Measurements from ENCODE around the gene UNC45B.

The UNC45B gene

GRCh38 chr17:35160354-35161201 is 13.0 kb downstream of the UNC45B start:
- Histone ChIP-seq H3K27me3 (ENCODE audit: control insufficient read depth in 1 of 2, insufficient read depth in 2 of 2, low read length in 2 of 2) (peaks cover 0 to 3% of the 10 kb centered on the region in 2 donors), H3K27ac (ENCODE audit: low read length) (no peak overlapping the region), H3K9me3 (ENCODE audit: control insufficient read depth in 2 of 2, low read length in 2 of 2) (no peaks in the 10 kb centered on the region), H3K9ac (ENCODE audit: low read length in 2 of 2) (no peak overlapping the region), H3K4me3 (ENCODE audit: low read length in 2 of 2) (no peak overlapping the region), H3K36me3 (ENCODE audit: control insufficient read depth in 2 of 2, insufficient read depth in 2 of 2, low read length in 2 of 2) (no peaks in the 10 kb centered on the region), H3K4me1 (ENCODE audit: control insufficient read depth, insufficient read depth, low read length) (no peaks in the 10 kb centered on the region)

DNA sequence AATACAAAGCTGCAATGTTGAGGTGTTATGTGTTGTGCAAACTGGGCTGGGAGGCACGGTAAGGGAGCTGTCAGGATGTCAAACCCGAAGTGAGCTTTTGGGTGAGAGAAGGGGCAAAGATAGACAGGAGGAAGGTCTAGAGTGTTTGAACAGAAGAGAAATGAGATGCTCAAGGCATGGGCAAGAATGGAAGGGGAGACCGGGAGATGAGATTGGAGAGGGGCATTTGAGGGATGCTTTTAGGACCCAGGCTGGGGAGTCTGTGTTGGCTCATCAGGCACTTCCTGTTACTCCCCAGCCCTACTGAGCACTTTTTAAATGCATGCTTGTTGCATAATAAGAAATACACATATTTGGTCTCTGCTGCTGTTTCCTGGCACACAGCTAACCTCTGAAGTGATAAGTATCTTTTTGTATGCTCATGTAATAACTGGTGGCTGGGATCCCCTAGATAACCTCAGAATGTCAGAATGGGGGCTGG is 13.7 kb downstream of the UNC45B start:
- no peaks in the 10 kb centered on the region for H3K9me3 ChIP-seq (ENCODE audit: control insufficient read depth in 2 of 2, low read length in 2 of 2)
- H3K4me1 ChIP-seq (ENCODE audit: control insufficient read depth, insufficient read depth, low read length) = no peaks in the 10 kb centered on the region
- H3K27me3 ChIP-seq (ENCODE audit: control insufficient read depth in 1 of 2, insufficient read depth in 2 of 2, low read length in 2 of 2) = peaks cover 0 to 3% of the 10 kb centered on the region in 2 donors
- H3K36me3 ChIP-seq (ENCODE audit: control insufficient read depth in 2 of 2, insufficient read depth in 2 of 2, low read length in 2 of 2) = no peaks in the 10 kb centered on the region
- no peak overlapping the region for H3K4me3 ChIP-seq (ENCODE audit: low read length in 2 of 2)
- H3K27ac ChIP-seq (ENCODE audit: low read length) = no peak overlapping the region
- H3K9ac ChIP-seq (ENCODE audit: low read length in 2 of 2) = no peak overlapping the region

- Histone ChIP-seq H3K9me3 (ENCODE audit: control insufficient read depth in 2 of 2, low read length in 2 of 2) (no peaks in the 10 kb centered on the region), H3K4me1 (ENCODE audit: control insufficient read depth, insufficient read depth, low read length) (no peaks in the 10 kb centered on the region), H3K36me3 (ENCODE audit: control insufficient read depth in 2 of 2, insufficient read depth in 2 of 2, low read length in 2 of 2) (no peaks in the 10 kb centered on the region), H3K27ac (ENCODE audit: low read length) (no peak overlapping the region), H3K4me3 (ENCODE audit: low read length in 2 of 2) (no peak overlapping the region), H3K9ac (ENCODE audit: low read length in 2 of 2) (no peak overlapping the region), H3K27me3 (ENCODE audit: control insufficient read depth in 1 of 2, insufficient read depth in 2 of 2, low read length in 2 of 2) (peaks cover 0 to 3% of the 10 kb centered on the region in 2 donors)
These were observed 15.1 kb downstream of the UNC45B start for GRCh38 chr17:35162755-35163154.

GRCh38 chr17:35163886-35164285 is 16.3 kb downstream of the UNC45B start:
- no peak overlapping the region for H3K4me3 ChIP-seq (ENCODE audit: low read length in 2 of 2)
- no peaks in the 10 kb centered on the region for H3K4me1 ChIP-seq (ENCODE audit: control insufficient read depth, insufficient read depth, low read length)
- H3K27ac ChIP-seq (ENCODE audit: low read length) = no peak overlapping the region
- peaks cover 0 to 3% of the 10 kb centered on the region in 2 donors for H3K27me3 ChIP-seq (ENCODE audit: control insufficient read depth in 1 of 2, insufficient read depth in 2 of 2, low read length in 2 of 2)
- no peaks in the 10 kb centered on the region for H3K36me3 ChIP-seq (ENCODE audit: control insufficient read depth in 2 of 2, insufficient read depth in 2 of 2, low read length in 2 of 2)
- no peak overlapping the region for H3K9ac ChIP-seq (ENCODE audit: low read length in 2 of 2)
- no peaks in the 10 kb centered on the region for H3K9me3 ChIP-seq (ENCODE audit: control insufficient read depth in 2 of 2, low read length in 2 of 2)

- Histone ChIP-seq H3K27ac (ENCODE audit: low read length) (no peak overlapping the region), H3K9me3 (ENCODE audit: control insufficient read depth in 2 of 2, low read length in 2 of 2) (no peaks in the 10 kb centered on the region), H3K36me3 (ENCODE audit: control insufficient read depth in 2 of 2, insufficient read depth in 2 of 2, low read length in 2 of 2) (no peaks in the 10 kb centered on the region), H3K27me3 (ENCODE audit: control insufficient read depth in 1 of 2, insufficient read depth in 2 of 2, low read length in 2 of 2) (peaks cover 0 to 3% of the 10 kb centered on the region in 2 donors), H3K4me1 (ENCODE audit: control insufficient read depth, insufficient read depth, low read length) (no peaks in the 10 kb centered on the region), H3K9ac (ENCODE audit: low read length in 2 of 2) (no peak overlapping the region), H3K4me3 (ENCODE audit: low read length in 2 of 2) (no peak overlapping the region)
These were observed 17.1 kb downstream of the UNC45B start for GRCh38 chr17:35164716-35165115.

GRCh38 chr17:35166526-35166925 is 18.9 kb downstream of the UNC45B start:
- Histone ChIP-seq H3K27ac (ENCODE audit: low read length) (no peak overlapping the region), H3K4me1 (ENCODE audit: control insufficient read depth, insufficient read depth, low read length) (no peaks in the 10 kb centered on the region), H3K9me3 (ENCODE audit: control insufficient read depth in 2 of 2, low read length in 2 of 2) (no peaks in the 10 kb centered on the region), H3K4me3 (ENCODE audit: low read length in 2 of 2) (no peak overlapping the region), H3K9ac (ENCODE audit: low read length in 2 of 2) (no peak overlapping the region), H3K36me3 (ENCODE audit: control insufficient read depth in 2 of 2, insufficient read depth in 2 of 2, low read length in 2 of 2) (no peaks in the 10 kb centered on the region), H3K27me3 (ENCODE audit: control insufficient read depth in 1 of 2, insufficient read depth in 2 of 2, low read length in 2 of 2) (peaks cover 2 to 3% of the 10 kb centered on the region in 2 donors)

DNA sequence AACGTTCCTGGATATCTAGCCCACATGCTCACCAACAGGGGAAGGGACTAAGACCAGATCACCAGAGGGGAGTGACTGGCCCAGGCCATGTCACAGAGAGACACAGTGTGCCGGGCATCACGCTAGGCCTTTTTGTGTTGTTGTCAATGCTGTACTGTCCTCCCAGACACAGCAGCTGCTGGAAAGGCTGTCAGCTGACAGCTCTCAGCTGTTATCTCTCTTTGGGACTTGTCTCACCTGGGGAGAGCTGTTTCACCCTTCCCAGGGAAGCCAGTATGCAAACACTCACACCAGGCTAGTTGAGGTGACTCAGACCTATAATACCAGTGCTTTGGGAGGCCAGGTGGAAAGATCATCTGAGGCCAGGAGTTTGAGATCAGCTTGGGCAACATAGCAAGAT is 19.4 kb downstream of the UNC45B start:
- Histone ChIP-seq H3K4me3 (ENCODE audit: low read length in 2 of 2) (no peak overlapping the region), H3K4me1 (ENCODE audit: control insufficient read depth, insufficient read depth, low read length) (no peaks in the 10 kb centered on the region), H3K9ac (ENCODE audit: low read length in 2 of 2) (no peak overlapping the region), H3K27me3 (ENCODE audit: control insufficient read depth in 1 of 2, insufficient read depth in 2 of 2, low read length in 2 of 2) (peaks cover 2 to 3% of the 10 kb centered on the region in 2 donors), H3K27ac (ENCODE audit: low read length) (no peak overlapping the region), H3K36me3 (ENCODE audit: control insufficient read depth in 2 of 2, insufficient read depth in 2 of 2, low read length in 2 of 2) (no peaks in the 10 kb centered on the region), H3K9me3 (ENCODE audit: control insufficient read depth in 2 of 2, low read length in 2 of 2) (no peaks in the 10 kb centered on the region)

DNA sequence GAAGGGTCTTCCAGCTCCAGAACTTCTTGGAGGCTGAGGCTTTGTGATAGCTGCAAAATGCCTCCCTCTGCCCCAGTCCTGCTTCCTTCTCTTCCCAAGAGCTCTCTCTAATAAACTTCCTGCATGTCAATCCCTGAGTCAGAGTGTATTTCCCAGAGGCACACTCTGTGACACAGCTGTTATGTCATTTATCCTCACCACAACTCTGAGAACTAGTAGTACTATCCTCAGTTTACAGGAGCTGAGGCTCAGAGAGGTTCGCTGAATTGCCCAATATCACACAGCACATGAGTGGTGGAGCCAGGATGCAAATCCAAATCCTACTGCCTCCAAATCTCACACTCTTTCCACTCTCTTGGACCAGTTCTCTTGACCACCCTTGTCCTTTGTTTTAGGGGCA is 20.0 kb downstream of the UNC45B start:
- Histone ChIP-seq H3K9ac (ENCODE audit: low read length in 2 of 2) (no peak overlapping the region), H3K36me3 (ENCODE audit: control insufficient read depth in 2 of 2, insufficient read depth in 2 of 2, low read length in 2 of 2) (no peaks in the 10 kb centered on the region), H3K9me3 (ENCODE audit: control insufficient read depth in 2 of 2, low read length in 2 of 2) (no peaks in the 10 kb centered on the region)

DNA sequence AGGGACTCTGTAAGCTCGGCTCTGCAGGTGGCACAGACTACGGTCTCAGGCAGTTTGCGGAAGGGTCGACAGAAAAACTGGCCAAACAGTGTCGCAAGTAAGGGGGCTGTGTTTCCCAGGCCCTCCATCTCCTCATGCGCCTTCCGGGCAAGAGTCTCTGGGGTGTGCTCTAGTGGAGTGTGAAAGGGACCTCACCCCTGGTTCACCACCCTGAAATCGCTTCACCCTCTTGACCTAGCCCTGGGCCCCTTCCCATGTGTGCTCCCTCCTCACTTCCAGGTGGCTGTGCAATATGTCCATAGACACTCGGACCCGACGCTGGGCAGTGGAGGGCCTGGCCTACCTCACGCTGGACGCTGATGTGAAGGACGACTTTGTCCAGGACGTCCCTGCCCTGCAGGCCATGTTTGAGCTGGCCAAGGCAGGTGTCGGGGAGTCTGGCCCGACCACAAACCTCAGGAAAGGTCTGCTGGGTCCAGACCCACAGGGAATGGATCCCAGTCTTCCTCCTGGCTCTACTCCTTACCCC is 22.3 kb downstream of the UNC45B start:
- H3K4me3 ChIP-seq (ENCODE audit: low read length in 2 of 2) = no peak overlapping the region
- peaks cover 2 to 3% of the 10 kb centered on the region in 2 donors for H3K27me3 ChIP-seq (ENCODE audit: control insufficient read depth in 1 of 2, insufficient read depth in 2 of 2, low read length in 2 of 2)
- no peaks in the 10 kb centered on the region for H3K36me3 ChIP-seq (ENCODE audit: control insufficient read depth in 2 of 2, insufficient read depth in 2 of 2, low read length in 2 of 2)

More for the DNA sequence above, 20.0 kb downstream of the UNC45B start:
- Histone ChIP-seq H3K4me1 (ENCODE audit: control insufficient read depth, insufficient read depth, low read length) (no peaks in the 10 kb centered on the region), H3K4me3 (ENCODE audit: low read length in 2 of 2) (no peak overlapping the region), H3K27me3 (ENCODE audit: control insufficient read depth in 1 of 2, insufficient read depth in 2 of 2, low read length in 2 of 2) (peaks cover 2 to 3% of the 10 kb centered on the region in 2 donors), H3K27ac (ENCODE audit: low read length) (no peak overlapping the region)

GRCh38 chr17:35170968-35171771 is 23.6 kb downstream of the UNC45B start:
- Histone ChIP-seq H3K36me3 (ENCODE audit: control insufficient read depth in 2 of 2, insufficient read depth in 2 of 2, low read length in 2 of 2) (no peaks in the 10 kb centered on the region), H3K9me3 (ENCODE audit: control insufficient read depth in 2 of 2, low read length in 2 of 2) (no peaks in the 10 kb centered on the region), H3K27ac (ENCODE audit: low read length) (no peak overlapping the region), H3K4me3 (ENCODE audit: low read length in 2 of 2) (no peak overlapping the region), H3K27me3 (ENCODE audit: control insufficient read depth in 1 of 2, insufficient read depth in 2 of 2, low read length in 2 of 2) (peaks cover 2 to 3% of the 10 kb centered on the region in 2 donors), H3K9ac (ENCODE audit: low read length in 2 of 2) (no peak overlapping the region), H3K4me1 (ENCODE audit: control insufficient read depth, insufficient read depth, low read length) (no peaks in the 10 kb centered on the region)

More for the DNA sequence above, 22.3 kb downstream of the UNC45B start:
- H3K27ac ChIP-seq (ENCODE audit: low read length) = no peak overlapping the region
- no peaks in the 10 kb centered on the region for H3K4me1 ChIP-seq (ENCODE audit: control insufficient read depth, insufficient read depth, low read length)
- H3K9ac ChIP-seq (ENCODE audit: low read length in 2 of 2) = no peak overlapping the region
- no peaks in the 10 kb centered on the region for H3K9me3 ChIP-seq (ENCODE audit: control insufficient read depth in 2 of 2, low read length in 2 of 2)
